Activated CD8-positive, alpha-beta memory T cell treated with anti-CD3 and anti-CD28 coated beads, Interleukin-2, amount 10 ng/mL, durations not matched to agents 7 days and 5 days (primary cell): Measurements from ENCODE around the gene ASPSCR1. TPM values are rescaled to one million over a fixed set of nuclear protein-coding genes. Genes with fewer than 3 reads are reported as not detected.

Experiments used
- ATAC-seq: fragments of 150-1000 bp; cut with Tn5 transposase; one replicate; pipeline ENCODE4 v1.10.0; 2021; ENCODE audit warnings: moderate library complexity
- CTCF ChIA-PET: fragments of 350-600 bp; sonication (Branson Sonifier 250); formaldehyde crosslinking; loops from one replicate; lab custom pipeline; 2021; ENCODE audit warnings: antibody characterized with exemption; lab: Charles Lee
- DNase-seq: peaks from one replicate; pipeline ENCODE4 v3.0.0-alpha.2; 2020
- H3K27ac Mint-ChIP-seq: one replicate; pipeline ENCODE4 v1.8.0; 2021; ENCODE audit warnings: mild to moderate bottlenecking, mixed read lengths
- H3K27me3 Mint-ChIP-seq: one replicate; pipeline ENCODE4 v1.8.0; 2021; ENCODE audit warnings: mixed read lengths
- H3K36me3 Mint-ChIP-seq: one replicate; pipeline ENCODE4 v1.8.0; 2021; ENCODE audit warnings: mild to moderate bottlenecking, mixed read lengths
- H3K4me1 Mint-ChIP-seq: one replicate; pipeline ENCODE4 v1.8.0; 2021; ENCODE audit warnings: mixed read lengths
- H3K4me3 Mint-ChIP-seq: one replicate; pipeline ENCODE4 v1.8.0; 2021; ENCODE audit warnings: mild to moderate bottlenecking, moderate library complexity, mixed read lengths
- H3K9me3 Mint-ChIP-seq: one replicate; pipeline ENCODE4 v1.8.0; 2022; ENCODE audit warnings: low read depth, mixed read lengths
- total RNA-seq, 2 experiments: library from RNA; stranded (reverse); gene quantifications; one replicate each; pipeline ENCODE4 v1.2.3, GENCODE V29; 2021

Gene ASPSCR1
- total RNA-seq, 2 experiments from 2014 or later: 29.5 to 31.4 TPM

- Mint-ChIP-seq H3K36me3 (peaks cover 3% of the 10 kb centered on the region), H3K27me3 (no peaks in the 10 kb centered on the region), H3K4me3 (no peak overlapping the region), H3K9me3 (no peaks in the 10 kb centered on the region), H3K27ac (no peak overlapping the region), H3K4me1 (peaks cover 12% of the 10 kb centered on the region)
- CTCF ChIA-PET: no interaction called here
- no peak for ATAC-seq
- DNase-seq: no peak
Measured at GRCh38 chr17:82059272-82060000, 82.0 kb downstream of the ASPSCR1 start.

- Mint-ChIP-seq H3K27ac (no peak overlapping the region), H3K9me3 (no peaks in the 10 kb centered on the region), H3K4me1 (peaks cover 11% of the 10 kb centered on the region), H3K27me3 (no peaks in the 10 kb centered on the region), H3K36me3 (peaks cover under 1% of the 10 kb centered on the region), H3K4me3 (no peak overlapping the region)
- DNase-seq (no peak), ATAC-seq (no peak)
- CTCF ChIA-PET: no interaction called here
Measured at GRCh38 chr17:82060001-82060380, 82.6 kb downstream of the ASPSCR1 start.

GRCh38 chr17:82060614-82061013 is 83.2 kb downstream of the ASPSCR1 start:
- Mint-ChIP-seq H3K4me3 (no peak overlapping the region), H3K9me3 (no peaks in the 10 kb centered on the region), H3K27me3 (no peaks in the 10 kb centered on the region), H3K4me1 (peaks cover 8% of the 10 kb centered on the region), H3K36me3 (no peaks in the 10 kb centered on the region), H3K27ac (no peak overlapping the region)
- ATAC-seq (no peak), DNase-seq (no peak)
- CTCF ChIA-PET: no interaction called here

DNA sequence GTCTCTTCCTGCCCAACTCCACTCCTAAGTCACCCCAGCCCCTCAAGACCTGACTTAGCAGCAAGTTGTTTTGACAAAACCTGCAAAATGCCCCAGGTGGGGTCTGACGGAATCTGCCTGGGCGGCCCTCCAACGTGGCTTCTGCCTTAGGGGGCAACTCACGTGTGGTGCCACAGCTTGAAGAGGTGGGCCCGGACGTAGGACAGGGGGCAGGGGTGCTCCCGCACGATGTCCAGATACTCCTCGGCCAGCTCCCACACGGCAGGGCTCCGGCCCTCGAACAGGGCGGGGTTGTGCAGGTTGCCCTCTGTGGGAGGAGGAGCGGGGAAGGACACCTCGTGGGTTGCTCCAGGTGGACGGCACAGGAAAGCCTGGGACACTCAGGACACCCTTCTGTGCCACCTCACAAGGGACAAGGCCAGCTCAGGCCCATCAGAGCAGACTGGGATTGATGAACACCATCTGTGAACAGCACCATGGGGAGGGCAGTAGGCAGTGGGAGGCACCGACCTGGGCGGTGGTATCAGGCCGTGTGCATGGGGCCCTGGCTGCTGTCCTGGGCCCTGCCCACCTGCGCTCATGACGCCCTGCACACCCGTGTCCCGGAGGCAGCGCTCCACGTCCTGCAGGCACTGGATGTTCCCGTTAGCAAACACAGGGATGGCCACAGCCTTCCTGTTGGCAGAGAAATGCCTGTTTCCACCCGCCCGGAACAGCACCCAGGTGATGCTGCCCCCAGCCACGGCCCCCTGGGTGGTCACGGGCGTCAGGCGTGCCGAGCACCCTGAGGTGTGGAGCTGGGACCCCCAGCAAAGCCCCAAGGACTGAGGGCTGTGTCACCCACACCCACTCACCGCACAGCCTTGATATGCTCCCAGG is 83.9 kb downstream of the ASPSCR1 start:
- Mint-ChIP-seq H3K9me3 (no peaks in the 10 kb centered on the region), H3K27ac (no peak overlapping the region), H3K27me3 (no peaks in the 10 kb centered on the region), H3K4me3 (no peak overlapping the region), H3K4me1 (peaks cover 10% of the 10 kb centered on the region), H3K36me3 (no peaks in the 10 kb centered on the region)
- ATAC-seq (no peak), DNase-seq (no peak)
- CTCF ChIA-PET: no interaction called here

DNA sequence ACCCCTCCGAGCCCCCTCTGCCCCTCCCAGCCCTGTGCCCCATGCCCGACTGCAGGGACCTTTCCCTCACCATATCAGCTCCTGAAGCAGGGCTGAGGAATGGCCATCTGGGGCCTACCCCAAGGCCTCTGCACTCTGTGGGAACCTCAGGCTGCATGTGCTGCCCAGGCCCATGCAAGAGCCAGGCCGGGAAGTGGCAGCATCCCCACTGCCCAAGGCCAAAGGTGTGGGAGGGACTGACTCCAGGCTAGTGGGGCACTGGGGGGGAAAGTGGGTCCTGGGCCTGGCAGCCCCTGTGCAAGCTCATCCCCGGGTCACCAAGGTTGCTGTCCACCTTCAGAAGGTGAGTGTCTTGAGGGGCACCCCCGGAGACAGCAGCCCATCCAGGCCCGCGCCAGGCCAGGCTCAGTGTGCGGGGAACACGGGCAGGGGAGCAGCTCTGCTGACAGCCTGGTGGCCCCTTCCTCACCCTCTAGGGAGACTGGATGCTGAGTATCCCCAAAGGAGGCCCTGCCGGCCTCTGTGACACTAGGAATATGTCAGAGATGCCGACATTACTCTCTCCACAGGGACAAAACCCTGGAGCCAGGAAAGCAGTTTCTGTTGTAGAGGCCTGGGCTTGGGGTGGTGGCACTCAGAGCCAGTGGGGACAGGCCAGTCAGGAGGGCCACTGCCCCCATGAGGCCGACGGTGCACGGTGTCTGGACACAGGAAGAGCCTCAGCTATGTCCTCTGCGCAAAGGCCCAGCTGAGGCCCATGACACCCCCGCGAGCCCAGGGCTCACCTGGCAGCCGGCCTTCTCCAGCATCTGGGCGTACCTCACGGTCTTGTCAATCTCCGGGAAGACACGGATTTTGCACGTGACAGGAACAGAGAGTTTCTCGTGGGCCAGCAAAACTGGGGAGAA is 84.9 kb downstream of the ASPSCR1 start:
- Mint-ChIP-seq H3K4me3 (no peak overlapping the region), H3K36me3 (no peaks in the 10 kb centered on the region), H3K4me1 (peaks cover 13% of the 10 kb centered on the region), H3K27ac (no peak overlapping the region), H3K27me3 (no peaks in the 10 kb centered on the region), H3K9me3 (no peaks in the 10 kb centered on the region)
- no peak for ATAC-seq
- CTCF ChIA-PET: no interaction called here
- DNase-seq: no peak

- Mint-ChIP-seq H3K4me3 (no peak overlapping the region), H3K9me3 (no peaks in the 10 kb centered on the region), H3K36me3 (no peaks in the 10 kb centered on the region), H3K27ac (no peak overlapping the region), H3K4me1 (peaks cover 13% of the 10 kb centered on the region), H3K27me3 (no peaks in the 10 kb centered on the region)
- CTCF ChIA-PET: no interaction called here
- DNase-seq: no peak
- ATAC-seq: no peak
Measured at GRCh38 chr17:82062984-82063368, 85.5 kb downstream of the ASPSCR1 start.

GRCh38 chr17:82063424-82064415 is 86.3 kb downstream of the ASPSCR1 start:
- no peaks in the 10 kb centered on the region for H3K27me3 Mint-ChIP-seq
- H3K9me3 Mint-ChIP-seq: no peaks in the 10 kb centered on the region
- CTCF ChIA-PET: interaction anchor here (1.6 kb wide), 1 partner anchor 49 kb away, joined by 4 read pairs; no protein-coding TSS in a partner anchor
- peaks cover 13% of the 10 kb centered on the region for H3K4me1 Mint-ChIP-seq
- DNase-seq (no peak), ATAC-seq (no peak)
- H3K4me3 Mint-ChIP-seq: peak overlapping the region; percentile 67
- no peaks in the 10 kb centered on the region for H3K36me3 Mint-ChIP-seq
- H3K27ac Mint-ChIP-seq: peak overlapping the region; percentile 64

DNA sequence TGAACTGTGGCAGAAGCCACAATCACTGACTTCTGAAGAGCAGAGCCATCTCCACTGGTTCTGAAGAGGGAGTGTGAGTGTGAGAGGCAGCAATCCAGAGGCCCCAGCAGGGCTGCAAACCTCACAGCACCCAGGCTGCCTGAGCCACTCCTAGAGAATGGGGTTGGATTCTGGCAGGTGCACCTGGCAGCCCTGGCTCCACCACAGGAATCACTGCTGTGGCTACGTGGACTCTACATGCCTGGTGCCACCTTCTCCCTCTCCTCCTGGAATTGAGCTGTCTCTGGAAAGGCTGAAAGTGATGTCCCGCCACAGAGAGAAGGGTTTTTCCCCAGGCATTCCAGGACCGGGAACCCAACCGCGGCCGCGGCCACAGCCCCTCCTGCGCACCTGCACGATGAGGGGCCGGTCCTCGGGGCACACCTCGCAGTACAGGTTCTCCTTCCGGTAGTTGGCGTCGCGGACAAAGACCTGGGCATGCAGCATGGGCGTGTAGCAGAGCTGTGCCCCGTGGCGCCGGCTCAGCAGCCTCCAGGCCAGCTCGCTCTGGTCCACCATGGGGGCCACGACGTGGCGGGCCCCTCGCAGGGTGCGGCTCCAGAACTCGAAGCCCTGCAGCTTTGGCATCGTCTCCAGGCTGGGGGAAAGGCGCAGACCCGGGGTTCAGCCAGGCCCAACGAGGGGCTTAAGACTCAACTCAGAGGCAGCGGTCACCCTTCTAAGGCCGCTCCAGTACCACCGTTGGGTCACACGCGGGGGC is 87.2 kb downstream of the ASPSCR1 start:
- no peak for ATAC-seq

GRCh38 chr17:82065193-82065637 is 87.8 kb downstream of the ASPSCR1 start:
- Mint-ChIP-seq H3K4me1 (peaks cover 13% of the 10 kb centered on the region), H3K9me3 (no peaks in the 10 kb centered on the region)
- peak; percentile 54 for ATAC-seq

More for the DNA sequence above, 87.2 kb downstream of the ASPSCR1 start:
- Mint-ChIP-seq H3K27ac (peak overlapping the region; percentile 64), H3K4me3 (peak overlapping the region; percentile 67), H3K36me3 (no peaks in the 10 kb centered on the region), H3K9me3 (no peaks in the 10 kb centered on the region), H3K4me1 (peaks cover 13% of the 10 kb centered on the region), H3K27me3 (no peaks in the 10 kb centered on the region)
- CTCF ChIA-PET: interaction anchor here (0.8 to 1.7 kb wide), 4 partner anchors 12 to 105 kb away, joined by 3 to 4 read pairs (median 4); no protein-coding TSS in a partner anchor
- no peak for DNase-seq

GRCh38 chr17:82065638-82066303 is 88.3 kb downstream of the ASPSCR1 start, which contains the start of gene DUS1L:
Gene DUS1L, minus strand, starts transcription at chr17:82065804. Its CDS starts 745 bp downstream, at chr17:82065059.
- CTCF ChIA-PET: interaction anchor here (0.8 to 2.0 kb wide), 8 partner anchors 15 to 106 kb away, joined by 3 to 7 read pairs (median 4); partner anchors contain the start of gene DCXR
- no peaks in the 10 kb centered on the region for H3K9me3 Mint-ChIP-seq
- peaks cover 13% of the 10 kb centered on the region for H3K4me1 Mint-ChIP-seq
- DNase-seq (peak; percentile 74), ATAC-seq (peak; percentile 89)
- H3K4me3 Mint-ChIP-seq: peak within 1 kb of the TSS; percentile 81
- no peaks in the 10 kb centered on the region for H3K27me3 Mint-ChIP-seq
- no peaks in the 10 kb centered on the region for H3K36me3 Mint-ChIP-seq
- peak within 1 kb of the TSS; percentile 81 for H3K27ac Mint-ChIP-seq

More at GRCh38 chr17:82065193-82065637, 87.8 kb downstream of the ASPSCR1 start:
- Mint-ChIP-seq H3K27ac (peak overlapping the region; percentile 28), H3K27me3 (no peaks in the 10 kb centered on the region), H3K36me3 (no peaks in the 10 kb centered on the region), H3K4me3 (peak overlapping the region; percentile 67)
- CTCF ChIA-PET: interaction anchor here (0.8 to 2.0 kb wide), 5 partner anchors 12 to 106 kb away, joined by 3 to 7 read pairs (median 4); no protein-coding TSS in a partner anchor
- no peak for DNase-seq
